Erythroblast (primary cell): ENCODE data around the gene CAVIN4.

ENCODE experiments used
- DNase-seq, 2 experiments: peaks; one replicate each; lab custom pipeline; 2025; lab: John Stamatoyannopoulos, UW
- GATA1 ChIP-seq: IDR thresholded peaks from 2 replicates; pipeline ENCODE4 v1.6.1; 2011; ENCODE audit warnings: low read depth, mild to moderate bottlenecking, control low read depth, low read length, moderate library complexity
- POLR2A ChIP-seq: IDR thresholded peaks from 2 replicates; pipeline ENCODE4 v1.6.1; 2011; ENCODE audit warnings: mild to moderate bottlenecking, low read length

The CAVIN4 gene, protein sequence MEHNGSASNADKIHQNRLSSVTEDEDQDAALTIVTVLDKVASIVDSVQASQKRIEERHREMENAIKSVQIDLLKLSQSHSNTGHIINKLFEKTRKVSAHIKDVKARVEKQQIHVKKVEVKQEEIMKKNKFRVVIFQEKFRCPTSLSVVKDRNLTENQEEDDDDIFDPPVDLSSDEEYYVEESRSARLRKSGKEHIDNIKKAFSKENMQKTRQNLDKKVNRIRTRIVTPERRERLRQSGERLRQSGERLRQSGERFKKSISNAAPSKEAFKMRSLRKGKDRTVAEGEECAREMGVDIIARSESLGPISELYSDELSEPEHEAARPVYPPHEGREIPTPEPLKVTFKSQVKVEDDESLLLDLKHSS

GRCh38 chr9:100577776-100578448 lies at the start of gene CAVIN4:
Gene CAVIN4, plus strand, starts transcription at chr9:100578079. Its CDS starts 65 bp downstream, at chr9:100578144.
- TF ChIP-seq GATA1 (no peak), POLR2A (no peak)
- DNase-seq, result no peak

DNA sequence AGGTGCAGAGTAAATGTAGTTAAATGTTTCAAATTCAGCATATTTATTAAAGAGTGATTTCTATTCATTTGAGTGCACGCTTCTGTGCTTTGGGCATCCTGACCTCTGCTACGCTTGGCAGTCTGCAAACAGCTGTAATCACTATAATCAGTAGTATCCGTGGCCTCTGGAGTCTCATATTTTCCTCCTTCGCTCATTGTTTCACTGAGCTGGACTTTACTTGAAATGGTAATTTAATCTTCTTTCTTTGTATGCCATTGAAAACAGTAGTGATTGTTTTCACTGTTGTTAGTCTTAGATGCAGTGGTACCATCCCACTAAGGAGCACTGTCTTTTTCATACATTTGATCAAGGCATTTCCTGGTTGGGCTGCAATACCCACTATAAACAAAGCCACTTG lies 43.5 kb upstream of the CAVIN4 start:
- TF ChIP-seq POLR2A, result no peak
- no peak for TF ChIP-seq GATA1
- DNase-seq, result no peak

DNA sequence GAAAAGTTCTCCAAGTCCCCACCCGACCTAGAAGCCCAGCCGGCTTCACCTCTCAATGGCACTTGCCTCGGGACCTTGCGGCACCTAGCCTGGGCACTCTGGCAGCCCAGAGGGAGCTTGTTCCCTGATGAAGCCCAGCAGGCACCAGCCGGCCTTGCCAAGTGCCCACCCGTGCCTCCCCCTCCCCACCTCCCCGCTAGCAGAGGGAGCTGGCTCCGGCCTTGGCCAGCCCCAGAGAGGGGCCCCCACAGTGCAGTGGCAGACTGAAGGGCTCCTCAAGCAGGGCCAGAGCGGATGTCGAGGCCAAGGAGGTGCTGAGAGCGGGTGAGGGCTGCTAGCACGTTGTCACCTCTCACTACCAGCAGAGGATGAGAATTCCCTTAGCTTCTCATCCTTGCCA lies 37.6 kb upstream of the CAVIN4 start:
- no peak for DNase-seq
- TF ChIP-seq POLR2A (no peak), GATA1 (no peak)

GRCh38 chr9:100549048-100549447 lies 28.8 kb upstream of the CAVIN4 start:
- no peak for DNase-seq
- TF ChIP-seq POLR2A, result no peak
- no peak for TF ChIP-seq GATA1

DNA sequence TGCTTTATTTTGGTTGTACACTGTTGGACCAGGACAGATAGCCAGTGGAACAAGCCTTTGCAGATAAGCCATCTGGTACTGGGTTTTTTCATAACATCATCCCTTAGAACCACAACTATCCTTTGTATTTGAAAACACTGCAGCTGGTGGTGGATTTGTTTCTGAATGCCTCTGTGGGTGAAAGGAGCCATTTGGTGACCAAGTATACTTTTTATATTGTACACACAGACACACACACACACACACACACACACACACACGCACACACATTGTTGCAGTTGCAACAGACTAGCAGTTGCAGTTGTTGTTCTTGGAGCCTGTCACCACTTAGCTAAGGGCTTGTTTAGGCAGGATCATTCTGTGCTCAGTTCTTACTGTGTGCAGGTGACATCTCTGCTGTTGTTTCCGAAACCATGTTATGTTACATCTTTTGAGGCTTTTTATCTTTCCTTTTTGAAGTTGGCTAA lies 22.9 kb upstream of the CAVIN4 start:
- TF ChIP-seq GATA1 (no peak), POLR2A (no peak)
- no peak for DNase-seq

- TF ChIP-seq POLR2A (no peak), GATA1 (no peak)
- no peak for DNase-seq
Measured at GRCh38 chr9:100555471-100555870, 22.4 kb upstream of the CAVIN4 start.

DNA sequence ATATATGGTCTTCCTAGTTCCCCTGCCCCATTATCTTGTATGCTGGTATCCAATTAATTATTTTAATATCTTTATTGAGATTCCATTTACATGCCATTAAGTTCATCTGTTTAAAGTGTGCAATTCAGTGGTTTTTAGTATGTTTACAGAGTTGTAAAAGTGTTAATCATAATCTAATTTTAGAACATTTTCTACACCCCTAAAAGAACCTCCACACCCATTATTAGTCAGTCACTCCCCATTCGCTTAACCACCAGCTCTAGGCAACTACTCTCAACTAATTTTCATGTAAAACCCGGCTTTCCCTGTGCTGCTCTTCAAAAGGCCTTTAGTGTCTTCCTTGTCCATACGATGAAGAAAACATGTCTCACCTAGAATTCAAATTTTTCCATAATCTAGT lies 20.8 kb upstream of the CAVIN4 start:
- TF ChIP-seq GATA1, result no peak
- no peak for TF ChIP-seq POLR2A
- DNase-seq, result no peak

GRCh38 chr9:100561256-100561655 lies 16.6 kb upstream of the CAVIN4 start:
- no peak for DNase-seq
- no peak for TF ChIP-seq POLR2A
- TF ChIP-seq GATA1, result no peak

GRCh38 chr9:100567856-100568255 lies 10.0 kb upstream of the CAVIN4 start:
- no peak for TF ChIP-seq POLR2A
- TF ChIP-seq GATA1, result no peak
- no peak for DNase-seq

DNA sequence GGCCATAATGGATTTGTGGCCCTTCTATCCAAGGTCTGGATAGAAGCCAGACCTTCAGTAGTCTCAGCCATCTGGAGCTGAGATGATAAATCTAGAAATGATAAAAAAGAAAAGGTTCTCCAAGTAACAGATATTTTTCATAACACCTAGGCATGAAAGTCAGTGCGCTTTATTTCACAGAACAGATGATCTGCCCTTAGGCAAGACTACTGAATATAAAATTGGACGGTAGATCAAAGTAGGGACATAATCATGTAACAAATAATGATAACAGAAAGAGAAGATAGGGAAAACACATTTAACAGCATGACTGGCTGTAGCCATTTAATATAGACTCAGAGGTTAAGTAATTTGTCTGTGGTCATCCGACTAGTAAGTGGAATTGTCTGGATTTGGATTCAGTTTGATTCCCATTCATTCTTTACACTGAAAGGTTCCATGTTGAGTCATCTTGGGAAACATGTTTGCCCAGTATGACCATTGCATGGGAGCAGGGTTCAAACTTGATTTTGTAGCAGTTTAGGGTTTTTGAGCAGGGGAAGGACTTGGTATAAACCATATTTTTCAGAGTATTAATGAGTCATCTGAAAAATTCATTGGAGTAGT lies 4.1 kb upstream of the CAVIN4 start:
- no peak for DNase-seq
- TF ChIP-seq GATA1 (no peak), POLR2A (no peak)

GRCh38 chr9:100575006-100575405 lies 2.9 kb upstream of the CAVIN4 start:
- DNase-seq, result no peak
- no peak for TF ChIP-seq GATA1
- TF ChIP-seq POLR2A, result no peak

DNA sequence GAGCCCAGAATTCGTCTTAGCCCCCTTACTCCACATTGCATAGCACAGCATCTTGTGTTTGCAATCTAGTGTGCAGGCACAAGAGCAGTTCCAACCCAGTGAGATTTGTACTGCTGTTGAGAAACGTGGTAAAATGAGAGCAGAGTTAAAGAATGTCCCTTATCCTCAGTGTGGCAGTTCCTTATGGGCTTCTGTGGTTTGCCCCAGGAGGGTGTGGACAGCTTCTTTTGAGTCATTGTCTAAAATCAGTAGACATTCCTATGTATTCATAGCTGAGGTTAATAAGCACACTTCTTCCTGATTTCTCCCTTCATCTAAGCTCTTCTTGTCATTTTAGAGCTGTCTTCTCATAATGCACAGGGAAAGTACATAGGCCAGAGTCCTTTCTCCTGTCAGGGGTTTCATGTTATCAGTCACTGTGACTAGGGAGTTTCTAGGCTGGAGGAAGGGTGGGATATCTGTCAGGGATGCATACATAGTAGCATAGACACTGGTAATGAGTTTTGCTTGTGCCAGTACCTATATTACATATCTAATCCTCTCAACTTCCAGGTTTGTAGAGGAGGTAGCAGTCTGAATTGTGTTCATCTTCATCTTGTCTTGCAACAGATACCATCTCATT lies 2.0 kb upstream of the CAVIN4 start:
- TF ChIP-seq GATA1, result no peak
- TF ChIP-seq POLR2A, result no peak
- no peak for DNase-seq

DNA sequence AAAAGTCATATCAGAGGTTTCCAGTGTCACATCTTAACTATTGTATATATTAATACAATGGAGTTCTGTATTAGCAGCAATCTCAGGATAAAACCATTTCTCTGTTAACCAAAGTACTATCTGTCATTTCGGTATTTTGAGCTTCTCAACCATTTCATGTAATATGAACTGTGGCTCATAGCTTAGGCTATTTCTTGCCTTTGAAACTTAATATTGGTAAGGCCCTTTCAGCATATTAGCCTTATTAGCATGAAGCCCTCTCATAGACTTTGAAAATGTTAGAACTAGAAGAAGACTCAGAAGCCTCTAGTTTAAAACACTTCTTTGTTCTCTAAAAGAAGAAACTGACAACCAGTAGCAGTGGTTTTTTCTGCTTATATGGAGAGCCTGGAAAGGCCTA lies 731 bp downstream of the CAVIN4 start:
- DNase-seq, result no peak
- TF ChIP-seq GATA1, result no peak
- no peak for TF ChIP-seq POLR2A

DNA sequence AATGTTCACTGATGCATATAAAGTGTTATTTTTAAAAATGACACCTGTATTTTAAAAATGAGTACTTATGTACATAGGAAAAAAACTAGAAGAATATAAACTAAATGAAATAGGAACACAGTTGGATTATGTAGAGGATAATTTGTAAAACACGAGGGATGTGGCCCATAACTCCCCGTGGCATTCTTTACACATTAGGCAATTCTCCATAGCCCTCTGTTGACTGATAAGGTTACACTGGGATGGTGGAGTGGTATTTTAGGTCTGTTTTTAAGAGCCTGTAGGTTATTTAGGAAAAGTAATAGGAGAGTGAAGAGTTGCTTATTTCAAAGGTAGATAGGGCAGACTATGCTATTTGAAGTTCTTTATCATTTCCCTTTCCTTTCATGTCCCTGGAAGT lies 1.8 kb downstream of the CAVIN4 start:
- TF ChIP-seq POLR2A (no peak), GATA1 (no peak)
- DNase-seq, result no peak

- no peak for TF ChIP-seq GATA1
- DNase-seq, result no peak
Measured at GRCh38 chr9:100580257-100580656, 2.4 kb downstream of the CAVIN4 start.
